HPDE6-E6E7 (cell line): ENCODE measurements around the gene STK33.

Source experiments
- DNase-seq: peaks from one replicate; pipeline ENCODE4 v3.0.0; 2011; ENCODE audit warnings: missing footprints; ENCODE audit errors: extremely low spot score

Gene STK33

GRCh38 chr11:8356216-8356615 lies 237.8 kb downstream of the STK33 start:
- DNase-seq, result no peak

- no peak for DNase-seq
These were observed 238.6 kb downstream of the STK33 start for GRCh38 chr11:8355416-8355742.

- no peak for DNase-seq
These were observed 239.2 kb downstream of the STK33 start for GRCh38 chr11:8354622-8355415.

GRCh38 chr11:8352876-8353505 lies 241.0 kb downstream of the STK33 start:
- DNase-seq, result no peak

DNA sequence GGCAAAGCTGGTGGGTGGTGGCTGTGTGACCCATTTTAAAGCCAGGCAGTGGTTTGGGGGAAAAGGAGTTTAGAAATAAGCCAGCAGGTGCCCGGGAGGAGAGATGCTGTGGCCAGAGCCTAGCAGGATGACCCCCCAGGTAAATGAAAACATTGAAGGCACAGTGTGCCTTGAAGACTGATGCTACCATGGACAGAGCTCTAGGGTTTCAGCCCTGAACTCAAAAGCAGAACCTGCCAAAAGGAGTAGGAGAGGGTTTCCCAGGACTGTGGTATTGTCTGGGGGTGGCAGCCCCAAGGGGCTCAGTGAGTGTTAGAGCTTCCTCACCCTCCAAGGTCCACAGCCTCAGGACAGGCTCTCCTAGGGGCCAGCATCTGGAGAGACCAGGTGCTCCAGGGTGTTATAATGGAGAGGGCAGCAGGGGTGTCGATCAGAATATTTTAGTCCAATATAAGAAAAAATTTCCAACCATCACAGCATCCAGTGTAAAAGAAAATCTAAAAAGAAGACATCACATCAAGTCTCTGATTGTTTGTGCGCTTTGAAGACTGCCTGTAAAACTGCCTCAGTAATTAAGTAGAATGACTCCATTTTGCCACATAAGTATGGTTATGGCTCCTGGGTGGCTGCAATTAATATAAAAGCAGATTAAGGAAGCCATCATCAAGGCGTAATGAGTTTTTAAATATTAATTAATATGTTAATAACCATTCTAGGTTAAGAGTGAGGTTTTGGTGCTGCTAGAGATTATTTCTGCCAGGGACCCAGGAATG lies 241.7 kb downstream of the STK33 start:
- DNase-seq, result no peak

- no peak for DNase-seq
These were observed 242.8 kb downstream of the STK33 start for GRCh38 chr11:8351223-8351622.

DNA sequence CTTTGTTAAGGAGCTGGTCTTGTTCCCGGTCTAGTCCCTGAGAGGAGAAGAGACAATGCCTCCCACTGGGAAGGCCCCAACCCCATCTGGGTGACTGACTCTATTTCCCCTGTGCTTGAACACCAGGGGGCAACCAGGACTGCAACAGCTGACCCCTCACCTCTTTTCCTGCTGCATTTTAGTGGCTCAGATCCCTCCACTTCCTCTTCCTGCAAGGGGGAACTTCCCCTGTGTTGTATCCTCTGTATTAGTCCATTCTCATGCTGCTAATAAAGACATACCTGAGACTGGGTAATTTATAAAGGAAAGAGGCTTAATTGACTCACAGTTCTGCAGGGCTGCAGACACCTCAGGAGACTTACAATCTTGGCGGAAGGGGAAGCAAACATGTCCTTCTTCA lies 246.1 kb downstream of the STK33 start:
- DNase-seq, result no peak

DNA sequence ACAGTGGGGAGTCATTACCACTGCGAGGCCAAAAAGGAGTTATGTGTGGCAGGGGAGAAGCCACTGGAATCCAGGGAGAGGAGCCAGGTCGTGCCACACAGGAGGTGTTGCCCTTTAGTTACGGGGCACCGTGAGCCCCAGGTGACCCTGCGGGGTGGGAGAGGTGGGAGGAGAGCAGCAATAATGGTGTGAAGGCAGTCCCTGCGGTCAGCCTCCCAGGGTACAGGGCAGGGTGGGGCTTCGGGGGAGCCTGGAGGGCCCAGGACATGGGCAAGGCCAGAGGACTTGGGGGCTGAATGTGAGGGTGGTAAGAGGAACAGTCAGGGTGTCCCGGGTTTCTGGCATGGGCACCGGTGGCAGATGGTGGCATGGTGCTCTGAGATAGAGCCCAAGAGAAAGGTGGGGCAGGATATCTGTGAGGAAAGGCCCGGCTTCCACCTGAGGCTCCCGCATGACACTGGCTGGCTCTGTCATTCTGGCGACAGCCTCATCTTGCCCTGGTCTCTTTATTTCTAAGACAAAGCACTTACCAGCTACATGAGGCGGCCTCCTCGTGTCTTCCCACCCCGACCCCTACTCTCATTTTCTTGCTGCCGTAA lies 247.8 kb downstream of the STK33 start:
- no peak for DNase-seq

GRCh38 chr11:8345179-8345578 lies 248.8 kb downstream of the STK33 start:
- DNase-seq, result no peak

- DNase-seq, result no peak
These were observed 249.7 kb downstream of the STK33 start for GRCh38 chr11:8344346-8344745.

DNA sequence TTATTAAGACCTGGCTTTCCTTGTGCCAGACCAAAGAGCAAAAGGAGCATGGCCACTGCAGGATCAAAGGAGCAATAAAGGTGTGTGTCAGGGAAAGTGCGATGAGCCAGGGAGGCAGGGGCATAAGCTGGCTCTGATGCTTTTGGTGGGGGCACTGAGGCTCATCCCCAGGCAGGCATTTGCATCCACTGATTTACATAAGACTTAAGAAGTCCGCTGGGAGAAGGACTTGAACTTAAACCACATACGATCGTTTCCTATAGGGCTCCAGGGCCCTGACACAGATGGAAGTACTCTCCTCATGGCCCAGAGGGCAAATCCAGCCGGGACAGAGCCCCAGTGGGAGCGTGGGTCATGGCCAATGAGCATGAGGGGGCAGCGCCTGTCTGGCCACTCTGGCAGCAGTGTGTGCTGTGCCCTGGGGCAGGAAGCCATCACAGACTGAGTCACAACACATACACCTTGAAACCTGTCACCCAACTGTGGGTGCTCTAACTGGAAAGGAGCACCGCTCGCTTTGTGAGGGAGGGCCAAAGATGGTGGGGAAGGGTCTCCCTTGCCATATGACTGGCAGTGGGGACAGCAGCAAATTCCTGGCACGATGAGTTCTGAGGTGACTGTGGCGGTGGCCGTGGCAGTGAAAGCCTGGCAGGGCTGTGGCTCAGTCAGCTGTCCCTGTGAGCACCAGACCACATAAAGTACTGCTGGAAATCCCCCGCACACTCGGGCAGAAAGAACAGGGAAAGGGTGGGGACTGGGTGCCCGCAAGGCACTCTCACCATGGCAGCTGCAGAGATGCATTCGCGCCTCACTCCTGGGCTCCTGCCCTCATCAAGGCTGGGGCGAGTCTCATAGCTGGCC lies 251.0 kb downstream of the STK33 start:
- DNase-seq, result peak; percentile 25

DNA sequence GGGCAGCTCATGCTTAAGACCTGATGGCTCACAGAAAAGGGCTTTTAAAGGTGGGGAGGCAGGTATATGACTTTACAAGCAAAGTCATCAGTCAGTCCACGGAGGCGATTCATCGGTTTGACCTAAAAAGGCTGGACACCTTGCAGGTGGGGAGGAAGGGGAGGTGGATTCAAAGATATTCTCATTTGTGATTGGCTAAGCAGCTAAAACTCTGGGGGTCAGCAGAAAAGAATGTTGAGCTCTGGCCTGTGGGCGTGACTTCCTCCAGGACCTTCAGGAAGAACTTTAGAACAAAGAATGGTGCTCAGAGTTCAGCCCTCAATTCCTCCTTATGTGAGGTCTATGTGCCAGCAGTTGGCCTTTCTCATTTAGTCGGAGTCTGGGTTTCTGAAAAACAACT lies 252.0 kb downstream of the STK33 start:
- DNase-seq, result no peak
